ENCODE results near the gene EFHC1. TPM values are rescaled to one million over a fixed set of nuclear protein-coding genes. Genes with fewer than 3 reads are reported as not detected.

The EFHC1 gene
- total RNA-seq, 1 experiment from 2014 or later, result 44.0 TPM

- peak overlapping the region; percentile 77 for H3K27ac ChIP-seq (ENCODE audit: low read length)
- no peak for DNase-seq
- no peaks in the 10 kb centered on the region for H3K9me2 ChIP-seq (replicated peaks; ENCODE audit: insufficient read depth, low read length)
- H3K36me3 ChIP-seq (ENCODE audit: insufficient read depth, low read length), result no peaks in the 10 kb centered on the region
- no peaks in the 10 kb centered on the region for H3K27me3 ChIP-seq (ENCODE audit: low read length)
- H2AFZ ChIP-seq (ENCODE audit: low read length), result no peak overlapping the region
- no peak overlapping the region for H3K4me3 ChIP-seq (ENCODE audit: low read length)
- H3K4me2 ChIP-seq (ENCODE audit: low read depth, low read length, poor library complexity, severe bottlenecking), result peak overlapping the region; percentile 39
- H3K9ac ChIP-seq (ENCODE audit: low read length), result peak overlapping the region; percentile 53; the same call in 1 of the 2 replicates
- no peaks in the 10 kb centered on the region; the same call in 1 of the 2 replicates for H4K20me1 ChIP-seq (ENCODE audit: insufficient read depth, low read depth, low read length)
- peaks cover 77% of the 10 kb centered on the region for H3K79me2 ChIP-seq (ENCODE audit: low read length)
- no peaks in the 10 kb centered on the region for H3K9me3 ChIP-seq (ENCODE audit: low read length)
- H3K4me1 ChIP-seq (ENCODE audit: low read length), result peaks cover 77% of the 10 kb centered on the region
Measured at GRCh38 chr6:52538252-52538900, 118.2 kb downstream of the EFHC1 start.

GRCh38 chr6:52538901-52539354, 118.8 kb downstream of the EFHC1 start:
- Histone ChIP-seq H4K20me1 (ENCODE audit: insufficient read depth, low read depth, low read length) (no peaks in the 10 kb centered on the region; the same call in 1 of the 2 replicates), H3K4me1 (ENCODE audit: low read length) (peaks cover 79% of the 10 kb centered on the region), H3K9me3 (ENCODE audit: low read length) (no peaks in the 10 kb centered on the region), H3K9ac (ENCODE audit: low read length) (no peak overlapping the region), H3K4me3 (ENCODE audit: low read length) (no peak overlapping the region), H3K27me3 (ENCODE audit: low read length) (no peaks in the 10 kb centered on the region), H3K36me3 (ENCODE audit: insufficient read depth, low read length) (no peaks in the 10 kb centered on the region), H3K27ac (ENCODE audit: low read length) (peak overlapping the region; percentile 77; the same call in 1 of the 2 replicates), H3K9me2 (replicated peaks; ENCODE audit: insufficient read depth, low read length) (no peaks in the 10 kb centered on the region), H2AFZ (ENCODE audit: low read length) (no peak overlapping the region), H3K79me2 (ENCODE audit: low read length) (peaks cover 83% of the 10 kb centered on the region), H3K4me2 (ENCODE audit: low read depth, low read length, poor library complexity, severe bottlenecking) (no peak overlapping the region)
- DNase-seq, result no peak

GRCh38 chr6:52539607-52540006, 119.5 kb downstream of the EFHC1 start:
- Histone ChIP-seq H3K9me3 (ENCODE audit: low read length) (no peaks in the 10 kb centered on the region), H3K27me3 (ENCODE audit: low read length) (no peaks in the 10 kb centered on the region), H4K20me1 (ENCODE audit: insufficient read depth, low read depth, low read length) (no peaks in the 10 kb centered on the region; the same call in 1 of the 2 replicates), H3K79me2 (ENCODE audit: low read length) (peaks cover 90% of the 10 kb centered on the region), H3K9ac (ENCODE audit: low read length) (no peak overlapping the region), H2AFZ (ENCODE audit: low read length) (no peak overlapping the region), H3K4me1 (ENCODE audit: low read length) (peaks cover 86% of the 10 kb centered on the region), H3K4me3 (ENCODE audit: low read length) (no peak overlapping the region), H3K4me2 (ENCODE audit: low read depth, low read length, poor library complexity, severe bottlenecking) (no peak overlapping the region), H3K36me3 (ENCODE audit: insufficient read depth, low read length) (no peaks in the 10 kb centered on the region), H3K27ac (ENCODE audit: low read length) (peak overlapping the region; percentile 96; the same call in 1 of the 2 replicates), H3K9me2 (replicated peaks; ENCODE audit: insufficient read depth, low read length) (no peaks in the 10 kb centered on the region)
- no peak for DNase-seq

- Histone ChIP-seq H3K9ac (ENCODE audit: low read length) (no peak overlapping the region), H3K27me3 (ENCODE audit: low read length) (no peaks in the 10 kb centered on the region), H3K9me2 (replicated peaks; ENCODE audit: insufficient read depth, low read length) (no peaks in the 10 kb centered on the region), H3K4me1 (ENCODE audit: low read length) (peaks cover 94% of the 10 kb centered on the region), H3K9me3 (ENCODE audit: low read length) (no peaks in the 10 kb centered on the region), H4K20me1 (ENCODE audit: insufficient read depth, low read depth, low read length) (no peaks in the 10 kb centered on the region; the same call in 1 of the 2 replicates), H3K4me3 (ENCODE audit: low read length) (no peak overlapping the region), H3K4me2 (ENCODE audit: low read depth, low read length, poor library complexity, severe bottlenecking) (no peak overlapping the region), H3K79me2 (ENCODE audit: low read length) (peaks cover 97% of the 10 kb centered on the region), H3K36me3 (ENCODE audit: insufficient read depth, low read length) (no peaks in the 10 kb centered on the region), H3K27ac (ENCODE audit: low read length) (peak overlapping the region; percentile 96), H2AFZ (ENCODE audit: low read length) (no peak overlapping the region)
- DNase-seq, result no peak
Measured at GRCh38 chr6:52540286-52540902, 120.3 kb downstream of the EFHC1 start.

GRCh38 chr6:52541135-52541534, 121.0 kb downstream of the EFHC1 start:
- Histone ChIP-seq H2AFZ (ENCODE audit: low read length) (no peak overlapping the region), H3K36me3 (ENCODE audit: insufficient read depth, low read length) (no peaks in the 10 kb centered on the region), H3K79me2 (ENCODE audit: low read length) (peaks cover 100% of the 10 kb centered on the region), H3K9me2 (replicated peaks; ENCODE audit: insufficient read depth, low read length) (no peaks in the 10 kb centered on the region), H4K20me1 (ENCODE audit: insufficient read depth, low read depth, low read length) (no peaks in the 10 kb centered on the region; the same call in 1 of the 2 replicates), H3K9ac (ENCODE audit: low read length) (no peak overlapping the region), H3K27ac (ENCODE audit: low read length) (peak overlapping the region; percentile 96), H3K9me3 (ENCODE audit: low read length) (no peaks in the 10 kb centered on the region), H3K4me1 (ENCODE audit: low read length) (peaks cover 100% of the 10 kb centered on the region), H3K27me3 (ENCODE audit: low read length) (no peaks in the 10 kb centered on the region), H3K4me3 (ENCODE audit: low read length) (no peak overlapping the region), H3K4me2 (ENCODE audit: low read depth, low read length, poor library complexity, severe bottlenecking) (no peak overlapping the region)
- no peak for DNase-seq

- DNase-seq, result no peak
- Histone ChIP-seq H3K79me2 (ENCODE audit: low read length) (peaks cover 95% of the 10 kb centered on the region), H3K9me2 (replicated peaks; ENCODE audit: insufficient read depth, low read length) (no peaks in the 10 kb centered on the region), H3K4me1 (ENCODE audit: low read length) (peaks cover 100% of the 10 kb centered on the region), H2AFZ (ENCODE audit: low read length) (no peak overlapping the region), H4K20me1 (ENCODE audit: insufficient read depth, low read depth, low read length) (no peaks in the 10 kb centered on the region), H3K4me2 (ENCODE audit: low read depth, low read length, poor library complexity, severe bottlenecking) (no peak overlapping the region), H3K9me3 (ENCODE audit: low read length) (no peaks in the 10 kb centered on the region), H3K27me3 (ENCODE audit: low read length) (no peaks in the 10 kb centered on the region), H3K27ac (ENCODE audit: low read length) (peak overlapping the region; percentile 96), H3K4me3 (ENCODE audit: low read length) (no peak overlapping the region), H3K9ac (ENCODE audit: low read length) (0 out of 2 replicates have a peak overlapping the region, but pooled peaks have one; percentile 51), H3K36me3 (ENCODE audit: insufficient read depth, low read length) (no peaks in the 10 kb centered on the region)
Measured at GRCh38 chr6:52543262-52543661, 123.1 kb downstream of the EFHC1 start.

GRCh38 chr6:52543729-52544601, 123.8 kb downstream of the EFHC1 start:
- Histone ChIP-seq H4K20me1 (ENCODE audit: insufficient read depth, low read depth, low read length) (no peaks in the 10 kb centered on the region), H3K27me3 (ENCODE audit: low read length) (no peaks in the 10 kb centered on the region), H2AFZ (ENCODE audit: low read length) (no peak overlapping the region), H3K36me3 (ENCODE audit: insufficient read depth, low read length) (no peaks in the 10 kb centered on the region), H3K9me2 (replicated peaks; ENCODE audit: insufficient read depth, low read length) (no peaks in the 10 kb centered on the region), H3K4me1 (ENCODE audit: low read length) (peaks cover 100% of the 10 kb centered on the region), H3K4me2 (ENCODE audit: low read depth, low read length, poor library complexity, severe bottlenecking) (peak overlapping the region; percentile 62), H3K27ac (ENCODE audit: low read length) (peak overlapping the region; percentile 96), H3K79me2 (ENCODE audit: low read length) (peaks cover 88% of the 10 kb centered on the region), H3K9me3 (ENCODE audit: low read length) (no peaks in the 10 kb centered on the region), H3K9ac (ENCODE audit: low read length) (peak overlapping the region; percentile 51), H3K4me3 (ENCODE audit: low read length) (peak overlapping the region; percentile 16; the same call in 1 of the 2 replicates)
- peak; percentile 65 for DNase-seq
